ENCODE data around the gene UBE2Q2.

Gene UBE2Q2

GRCh38 chr15:75815811-75816719 is 27.2 kb upstream of the UBE2Q2 start:
- Mint-ChIP-seq H3K27me3 (peaks cover 0 to 8% of the 10 kb centered on the region in 2 donors), H3K9me3 (no peaks in the 10 kb centered on the region), H3K27ac (peak overlapping the region; percentile 53), H3K36me3 (no peaks in the 10 kb centered on the region), H3K4me1 (no peaks in the 10 kb centered on the region), H3K4me3 (no peak overlapping the region)
- DNase-seq (no peak), ATAC-seq (replicated peaks) (no peak)

- H3K27ac Mint-ChIP-seq = no peak overlapping the region
- no peaks in the 10 kb centered on the region for H3K27me3 Mint-ChIP-seq
- no peaks in the 10 kb centered on the region for H3K4me1 Mint-ChIP-seq
- H3K4me3 Mint-ChIP-seq = no peak overlapping the region
- H3K36me3 Mint-ChIP-seq = no peaks in the 10 kb centered on the region
- no peak for ATAC-seq (replicated peaks)
- DNase-seq = no peak
- H3K9me3 Mint-ChIP-seq = no peaks in the 10 kb centered on the region
Measured at GRCh38 chr15:75817138-75817935, 25.9 kb upstream of the UBE2Q2 start.

- Mint-ChIP-seq H3K27ac (no peak overlapping the region), H3K9me3 (no peaks in the 10 kb centered on the region), H3K36me3 (no peaks in the 10 kb centered on the region), H3K4me3 (no peak overlapping the region), H3K4me1 (no peaks in the 10 kb centered on the region), H3K27me3 (peaks cover 0 to 5% of the 10 kb centered on the region in 2 donors)
- no peak for DNase-seq
- ATAC-seq (replicated peaks) = no peak
Measured at GRCh38 chr15:75820206-75820605, 23.0 kb upstream of the UBE2Q2 start.

- H3K4me1 Mint-ChIP-seq = no peaks in the 10 kb centered on the region
- no peaks in the 10 kb centered on the region for H3K36me3 Mint-ChIP-seq
- H3K27ac Mint-ChIP-seq = no peak overlapping the region
- peaks cover 0 to 5% of the 10 kb centered on the region in 2 donors for H3K27me3 Mint-ChIP-seq
- no peaks in the 10 kb centered on the region for H3K9me3 Mint-ChIP-seq
- H3K4me3 Mint-ChIP-seq = no peak overlapping the region
- DNase-seq (no peak), ATAC-seq (replicated peaks) (no peak)
Measured at GRCh38 chr15:75821786-75822345, 21.4 kb upstream of the UBE2Q2 start.

DNA sequence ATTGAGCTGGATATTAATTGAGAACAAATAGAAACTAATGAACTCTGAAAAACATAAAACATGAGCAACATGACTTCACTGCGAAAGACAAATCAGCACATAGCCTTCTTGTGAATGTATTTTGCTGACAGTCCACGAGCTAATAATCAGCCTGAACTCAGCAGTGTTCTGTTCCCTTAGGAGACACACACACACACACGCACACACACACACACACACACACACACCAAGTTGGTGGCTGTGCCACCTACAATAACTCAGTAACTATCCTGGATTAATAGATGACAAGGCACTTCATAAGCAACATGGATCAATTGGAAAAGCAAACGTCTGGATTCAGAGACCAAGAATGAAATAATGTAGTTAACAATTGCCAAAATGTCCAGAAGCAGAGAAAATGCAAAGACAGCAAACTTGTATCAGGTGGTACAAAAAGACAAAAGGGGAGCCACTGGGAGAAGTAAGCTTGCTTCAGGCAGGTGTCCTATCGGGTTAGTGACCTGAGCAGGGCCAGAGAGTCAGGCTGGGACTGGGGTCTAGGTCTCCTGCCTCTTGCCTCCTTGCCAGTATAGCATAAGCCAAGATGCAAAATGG is 20.5 kb upstream of the UBE2Q2 start:
- Mint-ChIP-seq H3K27me3 (peaks cover 0 to 5% of the 10 kb centered on the region in 2 donors), H3K4me1 (no peaks in the 10 kb centered on the region), H3K9me3 (no peaks in the 10 kb centered on the region), H3K36me3 (no peaks in the 10 kb centered on the region), H3K27ac (no peak overlapping the region), H3K4me3 (no peak overlapping the region)
- ATAC-seq (replicated peaks) = no peak
- no peak for DNase-seq

GRCh38 chr15:75823860-75824613 is 19.2 kb upstream of the UBE2Q2 start:
- H3K9me3 Mint-ChIP-seq = no peaks in the 10 kb centered on the region
- no peak overlapping the region for H3K27ac Mint-ChIP-seq
- peaks cover 0 to 5% of the 10 kb centered on the region in 2 donors for H3K27me3 Mint-ChIP-seq
- no peaks in the 10 kb centered on the region for H3K36me3 Mint-ChIP-seq
- DNase-seq (no peak), ATAC-seq (replicated peaks) (no peak)
- H3K4me3 Mint-ChIP-seq = no peak overlapping the region
- no peaks in the 10 kb centered on the region for H3K4me1 Mint-ChIP-seq

GRCh38 chr15:75827691-75828090 is 15.6 kb upstream of the UBE2Q2 start:
- DNase-seq (no peak), ATAC-seq (replicated peaks) (no peak)
- Mint-ChIP-seq H3K27me3 (peaks cover 5% of the 10 kb centered on the region in 2 donors), H3K4me1 (no peaks in the 10 kb centered on the region), H3K4me3 (no peak overlapping the region), H3K27ac (no peak overlapping the region), H3K36me3 (peaks cover 0 to 1% of the 10 kb centered on the region in 2 donors), H3K9me3 (no peaks in the 10 kb centered on the region)

- no peak overlapping the region for H3K27ac Mint-ChIP-seq
- no peak for ATAC-seq (replicated peaks)
Measured at GRCh38 chr15:75828429-75828828, 14.8 kb upstream of the UBE2Q2 start.

GRCh38 chr15:75830910-75831805 is 12.1 kb upstream of the UBE2Q2 start:
- no peaks in the 10 kb centered on the region for H3K9me3 Mint-ChIP-seq
- H3K4me3 Mint-ChIP-seq = no peak overlapping the region
- peaks cover 0 to 1% of the 10 kb centered on the region in 2 donors for H3K36me3 Mint-ChIP-seq
- no peak overlapping the region for H3K27ac Mint-ChIP-seq
- DNase-seq (no peak), ATAC-seq (replicated peaks) (no peak)
- peaks cover 0 to 5% of the 10 kb centered on the region in 2 donors for H3K27me3 Mint-ChIP-seq
- H3K4me1 Mint-ChIP-seq = no peaks in the 10 kb centered on the region

More at GRCh38 chr15:75828429-75828828, 14.8 kb upstream of the UBE2Q2 start:
- no peak for DNase-seq
- Mint-ChIP-seq H3K4me1 (no peaks in the 10 kb centered on the region), H3K9me3 (no peaks in the 10 kb centered on the region), H3K36me3 (peaks cover 0 to 1% of the 10 kb centered on the region in 2 donors), H3K4me3 (no peak overlapping the region), H3K27me3 (peaks cover 5% of the 10 kb centered on the region in 2 donors)

- H3K9me3 Mint-ChIP-seq = no peaks in the 10 kb centered on the region
- peaks cover 0 to 1% of the 10 kb centered on the region in 2 donors for H3K36me3 Mint-ChIP-seq
- peaks cover 0 to 5% of the 10 kb centered on the region in 2 donors for H3K27me3 Mint-ChIP-seq
- ATAC-seq (replicated peaks) (no peak), DNase-seq (no peak)
- H3K4me3 Mint-ChIP-seq = no peak overlapping the region
- no peaks in the 10 kb centered on the region for H3K4me1 Mint-ChIP-seq
- H3K27ac Mint-ChIP-seq = no peak overlapping the region
Measured at GRCh38 chr15:75831806-75832102, 11.5 kb upstream of the UBE2Q2 start.

DNA sequence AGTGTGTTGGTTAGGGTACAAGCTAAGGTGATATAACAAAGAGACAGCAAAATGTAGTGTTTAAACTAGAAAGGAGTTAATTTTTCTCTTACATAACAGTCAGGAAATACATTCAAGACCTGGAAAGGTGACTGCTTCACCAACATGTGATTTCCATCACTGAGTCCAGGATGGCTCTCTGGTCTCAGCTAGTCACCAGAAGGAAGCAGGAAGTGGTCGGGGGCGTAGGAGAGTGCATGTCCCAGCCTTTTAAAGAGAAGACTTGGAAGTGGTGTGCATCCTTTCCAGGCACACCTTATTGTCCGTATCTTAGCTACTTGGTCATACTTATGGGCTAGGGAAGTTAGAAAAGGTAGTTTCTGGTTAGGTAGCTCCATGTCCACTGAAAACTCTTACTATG is 11.1 kb upstream of the UBE2Q2 start:
- ATAC-seq (replicated peaks) (no peak), DNase-seq (no peak)
- Mint-ChIP-seq H3K27me3 (peaks cover 0 to 5% of the 10 kb centered on the region in 2 donors), H3K4me1 (no peaks in the 10 kb centered on the region), H3K4me3 (no peak overlapping the region), H3K36me3 (peaks cover 0 to 1% of the 10 kb centered on the region in 2 donors), H3K9me3 (no peaks in the 10 kb centered on the region), H3K27ac (no peak overlapping the region)

DNA sequence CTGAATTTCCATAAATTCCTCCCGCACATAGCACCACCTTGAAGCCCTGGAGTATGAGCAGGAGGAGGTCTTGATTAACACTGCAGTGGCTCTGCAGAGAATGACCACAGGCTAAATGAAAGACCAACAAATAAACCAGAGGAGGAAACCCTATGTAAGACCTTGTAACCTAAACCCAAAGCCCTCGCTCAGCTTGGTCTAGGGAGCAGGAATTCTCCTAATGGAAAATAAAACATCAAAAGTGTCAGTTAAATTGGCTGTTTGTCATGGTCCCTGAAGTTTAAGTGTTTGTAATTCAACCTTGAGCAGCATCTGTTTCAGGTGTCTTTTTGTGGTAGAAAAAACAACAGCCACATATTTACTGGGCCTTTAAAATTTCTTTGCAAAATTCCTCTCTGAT is 9.2 kb upstream of the UBE2Q2 start:
- H3K4me3 Mint-ChIP-seq = no peak overlapping the region
- ATAC-seq (replicated peaks) (no peak), DNase-seq (no peak)
- H3K4me1 Mint-ChIP-seq = no peaks in the 10 kb centered on the region
- H3K27ac Mint-ChIP-seq = no peak overlapping the region
- H3K9me3 Mint-ChIP-seq = no peaks in the 10 kb centered on the region
- H3K27me3 Mint-ChIP-seq = peaks cover 0 to 5% of the 10 kb centered on the region in 2 donors
- peaks cover 0 to 1% of the 10 kb centered on the region in 2 donors for H3K36me3 Mint-ChIP-seq
